ENCODE measurements around the gene CROCC.
"Not testable (repeated sequence)": the region's sequence is repeated elsewhere in the genome, so short reads cannot be mapped to it uniquely, and the experiment has no call there.

The CROCC gene

DNA sequence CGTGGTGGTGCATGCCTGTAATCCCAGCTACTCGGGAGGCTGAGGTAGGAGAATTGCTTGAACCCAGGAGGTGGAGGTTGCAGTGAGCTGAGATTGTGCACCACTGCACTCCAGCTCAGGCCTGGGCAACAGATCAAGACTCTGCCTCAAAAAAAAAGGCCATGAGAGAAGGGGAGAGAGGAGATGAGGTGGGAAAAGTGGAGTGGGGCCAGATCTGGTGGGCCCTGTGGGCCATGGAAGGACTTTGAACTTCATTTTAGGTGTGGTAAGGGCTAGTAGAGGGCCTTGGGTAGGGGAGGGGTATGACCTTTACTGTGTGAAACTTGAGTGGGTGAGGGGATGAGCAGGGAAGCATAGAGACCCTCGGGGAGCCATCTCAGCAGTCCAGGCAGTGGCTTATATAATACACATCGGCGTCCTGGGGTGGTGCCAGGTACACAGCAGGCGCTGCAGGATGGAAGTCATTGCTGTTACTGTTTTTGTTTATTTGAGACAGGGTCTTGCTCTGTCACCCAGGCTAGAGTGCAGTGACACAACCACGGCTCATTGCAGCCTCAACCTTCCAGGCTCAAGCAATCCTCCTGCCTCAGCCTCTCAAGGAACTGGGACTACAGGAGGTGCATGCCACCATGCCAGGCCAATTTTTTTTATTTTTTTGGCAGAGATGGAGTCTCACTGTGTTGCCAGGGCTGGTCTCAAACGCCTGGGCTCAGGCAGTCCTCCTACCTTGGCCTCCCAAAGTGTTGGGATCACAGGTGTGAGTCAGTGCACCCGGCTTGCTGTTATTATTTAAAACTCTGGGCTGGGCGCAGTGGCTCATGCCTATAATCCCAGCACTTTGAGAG is 5.5 kb upstream of the CROCC start:
- DNase-seq, result not testable (repeated sequence)

DNA sequence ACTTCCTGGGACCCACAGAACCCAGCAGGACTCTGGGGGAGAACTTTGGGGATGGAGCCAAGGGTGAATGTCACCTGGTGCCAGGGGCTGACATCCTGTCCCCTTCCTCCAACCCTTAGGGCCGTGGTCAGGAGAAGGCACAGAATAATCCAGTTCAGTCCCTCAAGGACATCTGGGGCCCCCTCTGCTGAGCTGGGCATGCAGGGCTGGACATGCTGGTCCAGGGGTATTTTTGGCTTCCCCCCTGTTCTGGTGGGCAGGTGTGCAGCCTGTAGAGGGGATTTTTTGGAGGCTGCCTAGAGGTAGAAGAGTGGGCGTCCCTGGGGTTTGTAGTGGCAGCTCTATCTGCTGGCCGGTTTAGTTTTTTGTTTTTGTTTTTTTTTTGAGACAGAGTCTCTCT is 3.4 kb upstream of the CROCC start:
- no peak for DNase-seq

DNA sequence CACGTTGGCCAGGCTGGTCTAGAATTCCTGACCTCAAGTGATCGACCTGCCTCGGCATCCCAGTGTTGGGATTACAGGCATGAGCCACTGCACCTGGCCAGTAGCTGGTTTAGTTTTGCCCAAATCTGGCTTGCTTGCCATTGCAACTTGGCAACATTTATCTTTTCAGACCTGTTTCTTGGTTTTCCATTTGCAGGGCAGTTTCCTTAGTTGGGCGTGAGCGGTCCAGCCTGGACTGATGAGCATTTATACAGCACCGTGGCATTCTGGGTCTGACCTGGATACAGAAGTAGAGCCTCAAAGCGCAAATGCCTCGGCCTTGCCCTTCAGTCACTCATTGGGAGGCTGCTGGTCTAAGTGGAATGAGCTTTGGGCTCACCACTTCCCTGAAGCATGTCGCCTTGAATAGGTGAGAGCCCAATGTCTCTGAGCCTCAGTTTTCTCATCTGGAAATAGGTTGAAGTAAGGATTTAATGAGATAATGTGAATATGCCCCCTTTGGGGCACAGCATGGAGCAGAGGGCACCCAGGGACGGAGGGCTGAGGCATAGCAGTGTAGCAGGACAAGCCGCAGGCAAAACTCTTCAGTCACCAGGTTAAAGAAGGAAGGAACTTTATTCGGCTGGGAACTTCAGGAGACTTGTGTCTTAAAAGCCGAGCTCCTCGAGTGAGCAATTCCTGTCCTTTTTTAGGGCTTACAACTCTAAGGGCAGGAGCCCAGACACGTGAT is 2.6 kb upstream of the CROCC start:
- DNase-seq, result not testable (repeated sequence)

DNA sequence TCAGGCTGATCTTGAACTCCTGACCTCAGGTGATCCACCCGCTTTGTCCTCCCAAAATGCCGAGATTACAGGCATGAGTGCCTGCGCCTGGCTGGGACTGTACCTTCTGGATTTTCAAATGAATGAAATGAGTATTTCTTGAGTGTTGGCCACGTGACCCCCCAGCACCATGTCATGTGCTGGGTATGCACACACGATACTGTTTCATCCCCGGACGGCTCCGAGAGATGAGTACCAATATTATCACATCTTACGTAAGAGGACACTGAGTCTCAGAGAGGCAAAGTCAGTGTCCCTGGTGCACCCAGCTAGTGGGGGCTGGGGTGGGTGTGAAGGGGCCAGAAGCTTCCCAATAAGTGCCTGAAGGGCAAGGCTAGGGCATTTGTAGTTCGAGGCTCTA is 780 bp upstream of the CROCC start:
- no peak for DNase-seq

DNA sequence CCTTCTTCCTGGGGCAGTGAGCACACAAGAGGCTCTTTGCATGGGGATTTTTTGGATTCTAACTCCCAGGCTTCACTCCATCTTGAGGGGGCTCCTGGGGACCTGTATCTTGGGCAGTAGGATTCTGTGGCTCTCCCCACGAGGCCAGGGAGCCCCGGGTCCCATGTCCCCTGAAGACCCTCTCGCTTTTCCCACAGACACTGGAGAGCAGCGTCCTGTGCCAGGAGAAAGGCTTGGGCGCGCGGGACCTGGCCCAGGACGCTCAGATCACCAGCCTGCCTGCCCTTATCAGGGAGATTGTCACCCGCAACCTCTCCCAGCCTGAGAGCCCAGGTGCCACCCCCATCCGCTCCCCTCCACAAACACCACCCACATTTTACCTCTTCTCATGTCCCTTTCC is 735 bp downstream of the CROCC start:
- no peak for DNase-seq

DNA sequence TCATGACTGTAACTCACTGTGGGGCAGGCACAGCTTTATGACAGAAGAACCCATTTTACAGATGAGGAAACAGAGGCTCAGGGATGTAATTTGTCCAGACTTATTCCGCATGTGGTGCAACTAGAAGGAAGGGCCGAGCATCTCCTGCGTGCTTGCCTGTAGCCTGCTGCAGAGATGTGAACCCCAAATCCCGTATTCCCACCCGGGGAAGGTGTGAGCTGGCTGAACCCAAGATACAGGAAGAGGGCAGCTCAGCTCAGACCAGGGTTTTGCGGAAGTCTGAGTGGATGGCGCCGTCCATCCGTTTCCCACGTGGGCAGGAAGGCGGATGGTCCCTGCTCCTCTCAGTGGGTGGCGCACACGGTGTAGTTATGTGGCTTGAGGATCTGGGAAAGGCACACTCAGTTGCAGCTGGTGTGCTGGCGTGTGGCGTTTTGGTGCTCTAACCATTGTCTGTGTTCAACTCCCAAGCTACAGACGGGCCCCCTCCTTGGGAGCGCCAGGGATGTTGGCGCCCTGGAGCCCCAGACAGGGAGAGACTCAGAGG is 1.2 kb downstream of the CROCC start:
- peak; percentile 21 to 41 for DNase-seq

DNA sequence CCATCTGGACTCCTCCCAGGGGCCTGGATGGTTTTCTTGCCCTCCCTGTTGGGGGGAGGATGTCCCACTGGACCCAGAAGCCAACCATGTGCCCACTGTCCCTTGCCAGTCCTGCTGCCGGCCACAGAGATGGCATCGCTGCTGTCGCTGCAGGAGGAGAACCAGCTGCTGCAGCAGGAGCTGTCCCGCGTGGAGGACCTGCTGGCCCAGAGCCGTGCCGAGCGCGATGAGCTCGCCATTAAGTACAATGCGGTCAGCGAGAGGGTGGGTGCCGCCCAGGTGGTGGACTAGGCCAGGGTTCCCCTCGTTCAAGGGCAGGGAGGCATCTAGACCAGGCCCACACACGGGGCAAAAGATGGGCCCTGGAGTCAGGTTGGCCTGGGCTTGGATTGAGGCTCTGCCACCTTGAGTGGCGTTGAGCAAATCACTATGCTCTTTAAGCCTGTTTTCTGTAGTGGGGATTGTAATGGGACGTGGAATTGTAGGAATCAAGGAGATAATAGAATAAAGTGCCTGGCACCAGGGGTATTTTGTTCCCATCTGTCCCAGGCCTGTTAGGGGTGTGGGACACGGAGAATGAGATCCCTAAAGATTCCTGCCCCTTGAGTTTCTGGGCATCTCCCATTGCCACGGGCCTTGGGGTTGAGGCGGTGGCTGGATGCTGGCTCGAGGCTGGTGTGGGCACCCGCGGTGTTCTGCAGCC is 2.6 kb downstream of the CROCC start:
- DNase-seq, result no peak

DNA sequence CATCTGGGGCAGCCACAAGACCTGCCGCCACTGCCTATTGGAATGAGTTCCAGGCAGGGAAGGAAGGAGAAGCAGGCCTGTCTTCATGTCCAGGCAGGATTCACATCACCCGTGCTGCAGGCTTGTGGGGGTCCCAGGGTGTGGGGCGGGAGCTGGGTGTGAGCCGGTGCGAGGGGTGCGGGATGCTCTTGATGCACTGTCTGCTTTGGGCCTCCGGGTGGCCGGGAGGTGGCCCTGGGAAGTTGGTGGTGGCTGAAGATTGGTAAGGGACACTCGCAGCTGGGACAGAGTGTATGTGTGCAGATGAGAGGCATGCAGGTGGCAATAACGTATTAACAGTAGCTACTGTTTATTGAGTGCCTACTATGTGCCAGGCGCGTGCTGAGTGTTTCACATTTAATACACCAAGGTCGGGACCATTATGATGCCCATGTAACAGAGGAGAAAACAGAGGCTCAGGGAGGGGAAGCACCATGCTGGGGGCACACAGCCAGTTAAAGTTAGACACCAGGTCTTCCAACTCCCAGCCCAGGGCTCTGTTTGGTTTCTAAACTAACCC is 3.3 kb downstream of the CROCC start:
- no peak for DNase-seq

DNA sequence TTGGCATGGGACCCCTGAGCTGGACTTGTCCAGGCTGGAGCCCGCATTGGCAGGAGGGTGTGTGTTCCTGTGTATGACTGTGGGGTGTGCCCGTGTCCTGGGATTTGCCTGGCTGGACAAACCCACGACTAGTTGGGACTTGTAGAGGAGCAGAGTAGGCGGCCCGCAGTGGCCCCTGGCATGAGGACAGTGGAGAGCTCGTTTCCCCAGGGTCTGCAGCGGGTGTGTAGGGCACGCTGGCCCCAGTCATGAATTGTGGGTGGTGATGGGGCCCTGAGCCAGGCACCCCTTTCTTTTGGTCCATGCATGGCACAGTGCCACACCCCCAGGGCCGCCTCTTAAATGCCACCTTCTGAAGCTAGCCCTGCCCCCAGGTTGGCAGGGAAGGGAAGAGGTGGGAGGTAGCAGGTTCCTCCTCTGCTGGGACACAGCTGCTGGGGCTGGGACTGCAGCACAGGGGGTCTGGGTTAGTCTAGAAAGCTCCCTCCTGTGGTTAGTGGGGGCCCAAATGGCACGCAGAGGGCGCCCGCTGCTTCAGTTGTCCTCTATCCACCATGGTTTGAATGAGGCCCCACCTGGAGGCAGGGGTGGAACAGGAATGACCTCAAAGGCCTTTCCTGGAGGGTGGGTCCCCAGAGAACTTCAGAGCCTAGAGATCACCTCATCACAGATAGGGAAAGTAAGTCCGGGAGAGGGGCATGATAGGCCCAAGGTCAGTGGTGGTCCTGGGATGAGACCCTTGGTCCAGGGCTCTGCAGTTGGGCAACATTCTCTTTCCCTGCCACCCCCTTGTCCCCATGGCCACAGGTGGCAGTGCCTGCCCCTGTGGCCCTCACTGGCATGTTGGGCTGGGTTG is 4.1 kb downstream of the CROCC start:
- no peak for DNase-seq

DNA sequence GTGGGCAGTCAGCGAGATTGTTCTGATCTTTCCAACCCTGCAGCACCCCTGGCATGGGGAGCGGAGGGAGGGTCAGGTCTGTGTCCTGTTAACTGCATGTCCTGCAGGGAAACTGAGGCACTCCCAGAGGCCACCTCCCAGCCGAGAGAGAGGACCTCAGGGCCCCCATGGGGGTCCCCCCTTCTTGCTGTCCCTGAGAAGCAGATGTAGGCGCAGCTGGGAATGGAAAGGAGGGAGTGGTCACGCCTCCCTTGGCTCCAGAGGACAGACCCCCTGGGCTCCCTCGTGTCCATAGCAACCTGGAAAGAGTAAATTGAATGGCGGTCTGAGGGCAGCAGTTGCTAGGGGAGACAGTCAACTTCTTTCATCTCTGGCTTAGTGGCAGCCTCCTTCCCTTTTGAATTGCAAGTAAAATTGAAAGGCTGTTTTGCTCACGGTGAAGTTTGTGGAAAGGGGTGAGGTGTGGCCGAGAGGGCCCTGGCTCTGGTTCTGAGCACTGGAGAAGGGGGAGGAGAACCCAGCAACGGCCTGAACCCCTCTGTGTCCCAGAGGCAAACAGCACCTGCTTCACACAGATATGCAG is 4.9 kb downstream of the CROCC start:
- DNase-seq, result no peak

DNA sequence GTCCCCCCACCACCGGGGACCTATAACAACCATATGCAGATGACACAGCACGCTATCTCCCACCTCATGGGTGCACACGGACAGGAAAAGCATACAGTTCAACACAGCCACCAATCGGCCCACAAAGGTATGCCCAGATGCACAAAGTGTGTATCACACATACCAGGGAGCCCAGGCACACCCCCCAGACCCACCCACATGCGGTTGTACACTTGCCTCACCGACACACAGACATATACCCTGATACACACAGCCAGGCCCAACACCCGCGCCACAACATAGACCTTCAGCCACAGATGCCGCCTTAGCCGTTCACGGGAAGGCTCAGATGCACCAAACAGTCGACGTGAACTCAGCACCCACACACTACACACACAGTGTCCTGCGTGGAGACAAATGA is 5.5 kb downstream of the CROCC start:
- DNase-seq, result no peak

DNA sequence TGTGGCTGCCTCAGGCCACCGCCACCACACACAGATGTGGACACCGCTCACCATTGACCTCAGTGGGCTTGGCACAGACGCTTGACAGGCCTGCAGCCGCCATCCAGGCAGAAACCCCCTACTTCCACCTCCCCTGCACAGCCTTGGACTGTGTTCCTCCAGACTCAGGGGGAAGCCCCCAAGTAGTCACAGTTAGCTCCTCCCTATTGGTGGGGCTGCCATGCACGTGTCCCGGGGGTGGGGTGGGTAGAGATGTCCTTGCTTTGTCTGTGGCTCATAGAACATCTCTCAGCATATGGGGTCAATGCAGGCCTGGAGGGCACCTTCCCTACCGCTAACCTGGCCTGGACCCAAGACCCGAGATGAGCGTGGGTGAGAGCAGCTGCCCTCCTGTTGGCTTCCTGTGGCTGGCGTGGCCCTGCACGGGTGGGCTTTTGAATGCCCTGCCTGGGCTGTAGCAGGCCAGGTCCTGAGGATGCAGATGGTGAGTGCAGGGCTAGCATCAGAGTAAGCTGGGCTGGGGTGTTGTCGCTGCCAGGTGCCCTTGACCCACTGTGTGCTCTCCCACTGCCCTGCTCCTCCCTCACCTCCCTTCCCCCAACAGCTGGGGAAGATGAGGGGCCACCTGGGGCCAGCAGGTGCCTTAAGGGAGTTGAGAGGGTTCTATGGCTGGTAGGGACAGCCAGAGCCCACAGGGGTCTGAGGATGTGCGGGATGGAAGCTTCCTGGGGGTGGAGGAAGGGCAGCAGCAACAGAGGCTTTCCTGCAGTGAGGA is 6.2 kb downstream of the CROCC start:
- no peak for DNase-seq

DNA sequence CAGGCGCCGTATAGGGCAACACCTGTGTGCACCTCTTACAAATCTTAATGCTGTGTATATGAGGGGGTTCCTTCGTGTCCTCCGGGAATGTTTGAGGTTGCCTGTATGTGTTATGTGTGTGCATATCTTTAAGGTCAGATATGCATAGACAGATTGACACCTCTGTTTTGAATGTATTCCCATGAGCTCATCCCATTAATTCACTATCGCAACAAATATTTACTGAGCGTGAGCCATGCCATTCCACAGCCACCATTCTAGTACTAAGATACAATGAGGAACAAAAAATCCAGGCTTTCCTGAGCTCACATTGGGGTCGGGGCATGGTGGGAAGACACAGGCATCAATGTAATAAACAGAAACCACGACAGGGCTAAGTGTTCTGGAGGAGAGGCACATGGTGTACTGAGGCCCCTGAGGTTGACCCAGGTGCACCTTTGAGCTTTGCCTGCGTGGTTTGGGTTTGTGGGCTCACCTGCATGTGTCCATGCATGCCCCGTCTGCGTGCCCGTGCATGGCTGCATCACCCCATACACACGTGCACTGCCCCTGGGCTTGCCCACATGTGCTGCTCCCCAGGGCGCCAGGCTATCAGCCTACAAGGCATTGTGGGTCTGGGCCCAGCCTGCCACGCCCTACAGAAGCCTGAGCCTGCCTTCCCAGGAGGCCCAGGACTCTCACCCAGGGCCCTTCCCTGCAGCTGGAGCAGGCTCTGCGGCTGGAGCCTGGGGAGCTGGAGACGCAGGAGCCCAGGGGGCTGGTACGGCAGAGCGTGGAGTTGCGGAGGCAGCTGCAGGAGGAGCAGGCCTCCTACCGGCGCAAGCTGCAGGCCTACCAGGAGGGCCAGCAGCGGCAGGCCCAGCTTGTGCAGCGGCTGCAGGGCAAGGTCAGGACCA is 7.7 kb downstream of the CROCC start:
- not testable (repeated sequence) for DNase-seq

DNA sequence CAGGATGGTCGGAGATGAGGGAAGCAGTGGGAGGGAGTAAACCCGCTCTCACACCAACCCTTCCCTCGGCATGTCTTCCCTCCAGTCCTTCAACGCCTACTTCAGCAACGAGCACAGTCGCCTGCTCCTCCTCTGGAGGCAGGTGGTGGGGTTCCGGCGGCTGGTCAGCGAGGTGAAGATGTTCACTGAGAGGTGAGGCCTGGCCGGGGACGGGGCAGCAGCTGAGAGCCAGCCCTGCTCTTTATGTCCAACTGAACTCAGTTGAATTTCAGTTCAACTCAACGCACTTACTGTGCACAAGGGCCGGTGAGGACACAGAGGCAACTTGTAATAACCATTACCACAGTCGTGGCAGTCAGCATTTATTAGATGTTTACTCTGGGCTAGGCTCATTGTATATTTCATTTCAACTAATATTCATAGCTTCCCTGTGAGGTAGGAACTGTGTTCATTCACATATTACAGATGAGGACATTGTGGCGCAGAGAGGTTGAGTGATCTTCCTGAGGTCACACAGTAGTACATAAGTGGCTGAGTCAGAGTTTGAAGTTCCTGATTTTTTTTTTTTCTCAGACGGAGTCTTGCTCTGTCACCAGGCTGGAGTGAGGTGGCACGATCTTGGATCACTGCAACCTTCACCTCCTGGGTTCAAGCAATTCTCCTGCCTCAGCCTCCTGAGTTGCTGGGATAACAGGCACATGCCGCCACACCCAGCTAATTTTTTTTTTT is 9.6 kb downstream of the CROCC start:
- not testable (repeated sequence) for DNase-seq

DNA sequence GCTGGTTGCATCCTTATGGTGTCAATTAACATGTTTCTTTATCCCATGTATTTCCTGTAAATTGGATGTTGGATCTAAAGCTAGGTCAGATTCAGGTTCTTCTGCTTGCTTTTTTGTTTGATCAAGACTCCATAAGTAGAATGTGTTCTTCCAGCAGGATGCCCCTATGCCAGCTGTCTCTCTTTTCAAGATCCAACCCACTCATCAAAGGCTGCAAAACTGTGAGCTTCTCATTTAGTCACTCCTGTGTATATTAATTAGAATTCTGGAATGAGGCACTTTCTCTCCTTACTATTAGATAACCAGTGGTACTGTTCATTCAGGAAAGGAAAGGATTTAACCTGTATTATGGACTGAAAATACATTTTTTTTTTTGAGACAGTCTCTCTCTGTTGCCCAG is 12.2 kb downstream of the CROCC start:
- DNase-seq, result not testable (repeated sequence)

DNA sequence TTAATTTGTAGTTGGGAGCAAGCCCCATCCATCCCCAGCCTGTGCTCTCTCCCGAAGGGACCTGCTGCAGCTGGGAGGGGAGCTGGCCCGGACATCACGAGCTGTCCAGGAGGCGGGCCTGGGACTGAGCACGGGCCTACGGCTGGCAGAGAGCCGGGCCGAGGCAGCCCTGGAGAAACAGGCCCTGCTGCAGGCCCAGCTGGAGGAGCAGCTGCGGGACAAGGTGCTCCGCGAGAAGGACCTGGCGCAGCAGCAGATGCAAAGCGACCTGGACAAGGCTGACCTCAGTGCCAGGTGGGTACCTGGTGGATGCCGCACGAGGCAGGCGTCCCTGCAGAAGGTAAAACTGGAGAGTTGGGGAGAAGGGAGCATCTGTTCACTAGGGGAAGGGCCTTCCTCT is 14.8 kb downstream of the CROCC start:
- not testable (repeated sequence) for DNase-seq

DNA sequence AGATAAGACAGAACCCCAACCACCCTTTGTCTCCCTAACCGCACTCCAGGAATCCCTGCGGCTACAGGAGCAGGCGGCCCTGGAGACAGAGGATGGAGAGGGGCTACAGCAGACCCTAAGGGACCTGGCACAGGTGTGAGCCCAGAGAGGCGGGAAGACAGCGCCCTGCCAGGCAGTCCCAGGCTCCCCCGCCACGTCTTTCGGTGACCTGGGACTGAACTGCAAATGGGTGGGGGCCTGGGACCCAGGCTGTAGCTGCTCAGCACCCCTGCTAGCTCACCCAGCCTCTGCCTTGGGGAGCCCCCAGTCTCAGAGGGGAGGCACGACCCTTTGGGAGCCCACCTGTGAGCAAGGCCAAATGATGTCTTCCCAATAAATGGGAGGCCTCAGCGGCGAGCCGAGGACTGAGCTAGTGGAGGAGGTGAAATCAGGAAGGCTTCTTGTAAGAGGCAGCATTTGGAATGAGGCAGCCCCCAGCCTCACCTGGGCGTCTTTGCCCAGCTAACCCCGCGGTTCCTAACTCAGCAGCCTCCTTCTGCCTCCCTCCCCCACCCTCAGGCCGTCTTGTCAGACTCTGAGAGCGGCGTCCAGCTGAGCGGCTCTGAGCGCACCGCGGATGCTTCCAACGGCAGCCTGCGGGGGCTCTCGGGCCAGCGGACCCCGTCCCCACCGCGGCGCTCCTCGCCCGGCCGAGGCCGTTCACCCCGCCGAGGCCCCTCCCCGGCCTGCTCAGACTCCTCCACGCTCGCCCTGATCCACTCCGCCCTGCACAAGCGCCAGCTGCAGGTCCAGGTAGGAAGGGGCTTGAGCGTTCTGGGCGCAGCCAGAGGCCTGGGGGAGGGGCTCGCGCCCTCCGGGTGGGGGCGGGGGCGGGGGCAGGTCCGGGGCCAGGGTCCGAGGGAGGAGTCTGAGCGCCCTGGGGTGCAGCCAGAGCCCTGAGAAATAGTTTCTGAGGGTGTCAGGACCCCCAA is 16.9 kb downstream of the CROCC start:
- DNase-seq, result no peak
